HG03432 (cell line): ENCODE data around the gene TMEM123.
"Not testable (repeated sequence)": the region's sequence is repeated elsewhere in the genome, so short reads cannot be mapped to it uniquely, and the experiment has no call there.

ENCODE experiments used
- ATAC-seq: cut with Tn5 transposase; IDR thresholded peaks from one replicate; pipeline ENCODE4 v1.9.1; 2021; ENCODE audit warnings: mild to moderate bottlenecking, moderate library complexity; ENCODE audit not compliant: unreplicated experiment

Gene TMEM123

DNA sequence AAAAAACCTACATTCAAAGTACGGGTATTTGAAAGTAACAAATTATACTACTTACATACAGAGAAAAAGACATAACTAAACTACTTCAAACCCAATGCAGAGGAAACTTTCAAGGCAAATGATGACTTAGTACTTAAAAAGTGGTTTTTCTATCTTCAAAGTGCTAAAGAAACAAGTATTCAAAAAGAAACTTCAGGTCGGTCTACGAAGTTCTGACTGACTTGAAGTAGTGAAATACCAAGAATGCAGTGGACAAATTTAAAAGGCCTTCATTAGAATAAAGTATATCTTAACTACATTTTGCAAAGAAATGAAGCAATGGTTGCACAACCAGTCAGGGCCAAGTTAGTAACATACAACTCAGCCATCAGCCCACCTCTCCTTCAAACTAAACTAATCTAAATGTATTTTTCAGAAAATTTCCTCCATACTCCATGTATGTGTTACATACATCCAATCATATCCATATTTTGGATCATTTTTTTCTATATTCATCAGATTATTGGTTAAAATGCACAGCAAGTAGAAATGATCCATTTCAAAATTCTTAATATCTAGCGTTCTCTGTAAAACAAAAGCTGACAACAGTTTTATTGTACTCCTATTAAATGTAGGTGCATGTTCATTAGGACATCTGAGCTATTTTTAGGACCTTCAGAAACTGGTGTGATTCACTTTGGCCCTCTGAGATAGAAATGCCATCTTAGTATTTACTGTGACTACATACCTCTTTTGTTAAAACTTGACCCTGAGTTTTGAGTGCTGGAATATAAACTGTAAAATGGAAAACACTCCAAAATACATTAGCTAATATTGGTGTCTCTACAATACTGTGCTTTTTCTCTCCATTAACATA is 55.6 kb downstream of the TMEM123 start:
- no peak for ATAC-seq

DNA sequence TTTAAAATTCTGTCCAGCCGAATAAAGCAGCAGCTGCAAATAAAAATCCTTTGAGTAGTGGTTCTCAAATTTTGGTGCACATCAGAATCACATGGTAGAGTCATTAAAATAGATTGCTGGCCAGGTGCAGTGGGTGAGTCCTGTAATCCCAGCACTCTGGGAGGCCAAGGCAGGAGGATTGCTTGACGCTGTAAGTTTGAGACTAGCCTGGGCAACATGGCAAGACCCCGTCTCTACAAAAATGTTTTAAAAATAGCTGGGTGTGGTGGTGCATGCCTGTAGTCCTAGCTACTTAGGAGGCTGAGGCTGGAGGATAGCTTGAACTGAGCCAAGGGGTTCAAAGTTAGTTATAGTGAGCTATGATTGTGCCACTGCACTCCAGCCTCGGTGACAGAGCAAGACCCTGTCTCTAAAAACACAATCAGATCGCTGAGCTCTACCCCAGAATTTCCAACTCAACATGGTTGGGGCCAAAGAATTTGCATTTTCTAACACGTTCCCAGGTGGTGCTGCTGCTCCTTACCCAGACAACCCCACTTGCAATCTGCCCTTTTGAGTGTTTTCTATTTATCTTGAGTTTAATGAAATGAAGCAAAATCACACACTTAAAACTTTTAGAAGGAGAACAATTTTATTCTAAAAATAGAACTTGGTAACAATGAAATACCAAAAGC is 56.7 kb downstream of the TMEM123 start:
- no peak for ATAC-seq

- no peak for ATAC-seq
Measured at GRCh38 chr11:102393272-102393730, 59.3 kb downstream of the TMEM123 start.

GRCh38 chr11:102391549-102392237 is 60.9 kb downstream of the TMEM123 start:
- no peak for ATAC-seq

- ATAC-seq: peak; percentile 90
Measured at GRCh38 chr11:102390667-102391465, 61.7 kb downstream of the TMEM123 start.

GRCh38 chr11:102389253-102389652 is 63.3 kb downstream of the TMEM123 start:
- ATAC-seq: no peak

DNA sequence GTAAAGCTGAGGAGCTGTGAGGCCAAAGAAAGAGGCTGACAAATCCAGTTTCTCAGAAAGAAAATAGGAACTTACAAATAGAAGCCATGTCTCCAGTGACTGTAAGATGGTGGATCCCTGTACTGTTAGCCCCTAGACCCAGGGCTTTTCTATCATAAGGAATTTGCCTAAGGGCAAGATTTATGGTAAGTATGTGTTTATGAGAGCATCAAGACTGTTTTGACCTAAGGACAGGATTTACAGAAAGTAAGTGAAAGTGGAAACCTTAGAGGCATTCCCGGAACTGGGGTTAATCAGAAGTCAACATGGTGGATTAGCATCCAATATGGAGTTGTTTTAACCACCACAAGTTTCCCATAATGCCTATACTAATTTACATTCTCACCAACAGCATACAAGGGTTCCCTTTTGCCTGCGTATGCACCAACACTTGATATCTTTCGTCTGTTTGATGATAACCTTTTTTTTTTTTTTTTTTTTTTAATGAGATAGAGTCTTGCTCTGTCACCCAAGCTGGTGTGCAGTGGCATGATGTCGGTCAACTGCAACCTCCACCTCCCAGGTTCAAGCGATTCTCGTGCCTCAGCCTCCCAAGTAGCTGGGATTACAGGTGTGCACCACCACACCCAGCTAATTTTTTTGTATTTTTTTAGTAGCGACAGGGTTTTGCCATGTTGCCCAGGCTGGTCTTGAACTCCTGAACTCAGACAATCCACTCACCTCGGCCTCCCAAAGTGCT is 65.4 kb downstream of the TMEM123 start:
- ATAC-seq: no peak

DNA sequence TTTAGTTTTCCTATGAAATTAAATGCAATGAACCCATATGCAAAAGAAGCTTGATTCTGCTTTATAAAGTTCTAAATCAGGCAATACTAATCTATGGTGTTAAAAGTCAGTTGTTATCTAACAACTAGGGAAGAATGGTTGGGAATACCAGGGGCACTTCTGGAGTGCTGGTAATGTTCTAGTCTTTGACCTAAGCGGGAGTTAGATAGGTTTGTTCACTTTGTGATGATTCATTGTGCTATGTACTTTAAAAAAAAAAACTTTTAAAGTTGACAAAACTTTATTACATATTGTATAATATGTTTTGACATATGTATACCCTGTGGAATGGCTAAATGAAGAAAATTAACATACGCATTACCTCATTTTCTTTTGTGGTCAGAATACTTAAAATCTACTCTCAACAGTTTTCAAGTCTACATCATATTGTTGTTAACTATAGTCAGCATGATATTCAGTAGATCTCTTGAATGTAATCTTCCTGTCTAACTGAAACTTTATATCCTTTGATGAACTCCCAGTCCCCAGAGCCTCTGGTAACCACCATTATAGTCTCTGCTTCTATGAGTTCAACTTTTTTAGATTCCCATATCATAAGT is 66.3 kb downstream of the TMEM123 start:
- no peak for ATAC-seq

DNA sequence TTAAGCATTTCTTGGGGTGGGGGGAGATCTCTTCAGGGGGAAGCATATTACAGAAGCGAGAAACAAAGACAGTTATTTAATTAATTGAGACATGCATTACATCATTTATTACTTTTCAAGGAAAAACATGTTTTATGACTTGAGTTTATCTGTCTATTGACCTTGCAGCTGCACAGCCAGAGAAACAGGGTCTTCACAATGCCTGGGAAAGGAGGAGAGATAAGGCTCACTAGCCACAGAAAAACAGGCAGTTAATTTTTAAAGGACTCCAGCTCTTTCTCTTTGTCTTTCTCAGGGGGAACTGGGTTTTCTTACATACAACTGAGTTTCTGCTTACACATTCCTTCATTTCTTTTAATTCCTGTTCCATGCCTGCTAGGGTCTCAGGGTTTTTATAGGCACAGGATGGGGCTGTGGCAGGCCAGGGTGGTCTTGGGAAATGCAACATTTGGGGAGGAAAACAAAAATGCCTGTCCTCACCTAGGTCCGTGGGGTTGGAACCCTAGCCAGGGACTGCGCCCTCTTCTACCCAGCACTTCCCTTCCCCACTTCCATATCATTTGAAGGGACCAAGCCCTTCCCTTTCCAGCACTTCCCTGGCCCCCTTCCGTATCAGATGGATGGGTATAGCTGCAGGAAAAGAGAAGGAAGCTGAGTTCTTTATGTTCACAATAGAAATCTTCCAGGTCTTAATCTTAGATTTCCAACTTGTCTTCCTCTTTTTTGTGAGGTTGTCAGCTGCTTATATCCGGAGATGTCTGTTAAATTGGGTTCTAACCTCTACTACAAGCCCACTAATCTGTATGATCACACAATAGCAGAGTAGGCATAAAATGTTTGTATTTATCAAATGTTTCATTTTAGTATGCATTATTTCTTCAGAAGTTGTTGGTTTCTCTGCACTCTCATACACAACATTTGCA is 67.2 kb downstream of the TMEM123 start:
- no peak for ATAC-seq

GRCh38 chr11:102384419-102385079 is 68.0 kb downstream of the TMEM123 start:
- ATAC-seq: no peak

DNA sequence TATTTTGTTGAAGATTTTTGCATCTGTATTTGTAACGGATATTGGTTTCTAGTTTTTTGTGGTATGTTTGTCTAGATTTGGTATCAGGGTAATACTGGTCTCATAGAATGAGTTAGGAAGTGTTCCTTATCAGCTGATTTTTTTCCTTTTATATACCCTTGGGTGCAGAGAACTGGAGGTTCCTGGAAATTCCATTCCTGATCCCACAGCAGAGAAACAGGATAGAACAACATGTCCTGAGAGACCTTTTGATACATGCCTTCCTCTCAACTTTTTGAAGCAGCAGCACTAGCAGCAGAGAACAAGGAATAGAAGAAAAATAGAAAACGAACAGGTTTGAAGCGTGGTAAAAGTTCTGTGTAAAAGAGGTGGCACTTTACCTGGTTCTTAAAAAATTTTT is 68.7 kb downstream of the TMEM123 start:
- ATAC-seq: no peak

- ATAC-seq: no peak
Measured at GRCh38 chr11:102382384-102382783, 70.2 kb downstream of the TMEM123 start.

- ATAC-seq: no peak
Measured at GRCh38 chr11:102378818-102379217, 73.7 kb downstream of the TMEM123 start.

- ATAC-seq: no peak
Measured at GRCh38 chr11:102377891-102378290, 74.7 kb downstream of the TMEM123 start.

DNA sequence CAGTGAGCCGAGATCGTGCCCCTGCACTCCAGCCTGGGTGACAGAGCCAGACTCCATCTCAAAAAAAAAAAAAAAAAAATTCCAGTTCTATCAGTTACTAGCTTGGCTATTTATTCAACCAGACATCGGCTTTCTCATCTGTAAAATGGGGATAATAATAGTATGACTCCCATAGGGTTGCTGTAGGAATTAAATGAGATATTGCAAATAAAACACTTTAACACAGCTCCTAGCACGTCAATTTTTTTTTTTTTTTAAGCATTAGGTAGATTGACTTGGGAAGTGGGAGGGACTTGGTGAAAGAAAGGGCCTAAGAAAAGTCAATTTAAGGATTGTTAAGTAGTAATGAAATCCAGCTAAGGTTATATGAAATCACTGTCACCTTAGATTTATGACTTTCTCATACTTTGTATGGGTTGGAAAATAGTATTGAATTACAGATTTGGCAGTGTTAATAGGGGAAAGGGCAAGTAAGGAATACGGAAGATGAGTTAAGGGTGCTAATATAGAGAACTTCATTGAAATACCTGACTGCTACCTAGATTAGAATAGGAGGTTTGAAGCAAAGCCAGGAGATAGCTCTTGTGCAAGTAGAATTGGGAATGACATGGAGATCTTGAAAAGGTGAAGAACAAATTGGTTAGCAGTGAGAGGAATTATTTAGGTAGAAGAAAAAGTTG is 76.7 kb downstream of the TMEM123 start:
- ATAC-seq: no peak

- not testable (repeated sequence) for ATAC-seq
Measured at GRCh38 chr11:102374633-102375424, 77.7 kb downstream of the TMEM123 start.

GRCh38 chr11:102368472-102368871 is 84.1 kb downstream of the TMEM123 start:
- peak; percentile 100 for ATAC-seq
